Osteoblast (primary cell): ENCODE data around the gene TMEM203. TPM values are rescaled to one million over a fixed set of nuclear protein-coding genes. Genes with fewer than 3 reads are reported as not detected.

Experiments used
- DNase-seq: peaks from one replicate; pipeline ENCODE4 v3.0.0; 2011; ENCODE audit warnings: low spot score, mixed read lengths; ENCODE audit not compliant: insufficient read length; ENCODE audit errors: missing footprints
- H2AFZ ChIP-seq: 2 replicates; pipeline ENCODE4 v1.6.0; 2011; ENCODE audit warnings: mild to moderate bottlenecking, low read length
- H3K27ac ChIP-seq: 2 replicates; pipeline ENCODE4 v1.5.1; 2011; ENCODE audit warnings: mild to moderate bottlenecking, low read depth, low read length, moderate library complexity
- H3K27me3 ChIP-seq: 2 replicates; pipeline ENCODE4 v1.6.0; 2012; ENCODE audit warnings: mild to moderate bottlenecking, control low read depth, inconsistent platforms, low read length, moderate library complexity; ENCODE audit not compliant: insufficient read depth
- H3K36me3 ChIP-seq: 2 replicates; pipeline ENCODE4 v1.5.1; 2011; ENCODE audit warnings: mild to moderate bottlenecking, low read length, control low read depth, moderate library complexity; ENCODE audit not compliant: insufficient read depth
- H3K4me1 ChIP-seq: 2 replicates; pipeline ENCODE4 v1.5.1; 2011; ENCODE audit warnings: mild to moderate bottlenecking, low read length, control low read depth, moderate library complexity; ENCODE audit not compliant: insufficient read depth
- H3K4me2 ChIP-seq: 2 replicates; pipeline ENCODE4 v1.6.0; 2011; ENCODE audit warnings: mild to moderate bottlenecking, low read length; ENCODE audit not compliant: insufficient read depth
- H3K4me3 ChIP-seq: fragments of 200-600 bp; sonication (generic); 3 replicates; pipeline ENCODE4 v1.5.1; 2012; ENCODE audit warnings: mild to moderate bottlenecking, low read length, inconsistent platforms; ENCODE audit not compliant: insufficient read depth
- H3K79me2 ChIP-seq: 2 replicates; pipeline ENCODE4 v1.6.0; 2012; ENCODE audit warnings: mild to moderate bottlenecking, low read length, control low read depth, inconsistent platforms; ENCODE audit not compliant: insufficient read depth
- H3K9me3 ChIP-seq: 2 replicates; pipeline ENCODE4 v1.5.1; 2011; ENCODE audit warnings: low read depth, low read length, control low read depth
- H4K20me1 ChIP-seq: 2 replicates; pipeline ENCODE4 v1.6.0; 2012; ENCODE audit warnings: mild to moderate bottlenecking, low read length, control low read depth; ENCODE audit not compliant: insufficient read depth
- CTCF ChIP-seq: IDR thresholded peaks from 2 replicates; pipeline ENCODE4 v1.5.1; 2011; ENCODE audit warnings: mild to moderate bottlenecking, low read depth, low read length, moderate library complexity; ENCODE audit errors: extremely low read depth
- total RNA-seq: library from RNA; depleted of rRNA; stranded (reverse); fragments of >200 nt; gene quantifications from 2 replicates; pipeline ENCODE4 v1.2.3, GENCODE V29; 2012

Gene TMEM203
- total RNA-seq, 1 donor, result 36.9 TPM

DNA sequence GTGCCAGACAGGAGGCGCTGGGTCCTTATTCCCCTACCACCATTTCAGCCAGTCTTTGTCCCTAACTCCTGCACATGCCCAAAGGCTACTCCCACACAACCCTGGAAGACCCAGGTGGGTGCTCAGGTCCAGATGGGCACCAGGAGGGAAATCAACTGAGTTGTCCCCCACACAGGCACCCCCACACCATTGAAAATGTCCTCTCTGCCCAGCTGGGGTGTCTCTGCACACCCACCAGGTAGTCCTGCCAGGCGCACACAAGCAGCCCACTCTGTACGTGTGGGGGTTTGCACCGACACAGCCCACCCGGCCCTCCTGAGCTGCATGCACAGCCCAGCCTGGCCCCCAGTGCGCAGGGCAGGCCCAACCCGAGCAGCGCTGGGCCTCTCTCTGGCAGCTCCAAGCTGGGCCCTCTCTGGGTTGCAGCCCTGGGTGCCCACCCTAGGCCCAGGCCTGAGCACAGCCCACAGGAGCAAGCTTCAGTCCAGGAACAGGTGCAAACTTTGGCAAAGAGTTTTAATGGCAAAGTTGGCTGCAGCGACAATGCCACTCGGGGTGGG, 14.4 kb upstream of the TMEM203 start:
- Histone ChIP-seq H3K27me3 (no peaks in the 10 kb centered on the region), H3K4me2 (no peak overlapping the region), H3K4me3 (no peak overlapping the region), H3K4me1 (peaks cover 24% of the 10 kb centered on the region), H2AFZ (no peak overlapping the region), H4K20me1 (no peaks in the 10 kb centered on the region), H3K27ac (no peak overlapping the region), H3K79me2 (no peaks in the 10 kb centered on the region), H3K9me3 (no peaks in the 10 kb centered on the region), H3K36me3 (no peaks in the 10 kb centered on the region)
- TF ChIP-seq CTCF, result no peak
- DNase-seq, result no peak

- Histone ChIP-seq H3K4me3 (no peak overlapping the region), H3K27me3 (no peaks in the 10 kb centered on the region), H3K4me1 (peaks cover 20% of the 10 kb centered on the region), H3K4me2 (peak overlapping the region; percentile 24), H3K9me3 (no peaks in the 10 kb centered on the region), H3K36me3 (no peaks in the 10 kb centered on the region), H4K20me1 (no peaks in the 10 kb centered on the region), H3K79me2 (no peaks in the 10 kb centered on the region), H3K27ac (no peak overlapping the region), H2AFZ (no peak overlapping the region)
- DNase-seq, result peak; percentile 99
- TF ChIP-seq CTCF, result no peak
These were observed 13.4 kb upstream of the TMEM203 start for GRCh38 chr9:137218754-137219271.

- Histone ChIP-seq H3K4me1 (peaks cover 20% of the 10 kb centered on the region), H3K27me3 (no peaks in the 10 kb centered on the region), H2AFZ (no peak overlapping the region), H3K36me3 (no peaks in the 10 kb centered on the region), H3K27ac (no peak overlapping the region), H3K4me3 (no peak overlapping the region), H4K20me1 (no peaks in the 10 kb centered on the region), H3K79me2 (no peaks in the 10 kb centered on the region), H3K9me3 (no peaks in the 10 kb centered on the region), H3K4me2 (no peak overlapping the region)
- no peak for TF ChIP-seq CTCF
- DNase-seq, result no peak
These were observed 12.8 kb upstream of the TMEM203 start for GRCh38 chr9:137218212-137218753.

DNA sequence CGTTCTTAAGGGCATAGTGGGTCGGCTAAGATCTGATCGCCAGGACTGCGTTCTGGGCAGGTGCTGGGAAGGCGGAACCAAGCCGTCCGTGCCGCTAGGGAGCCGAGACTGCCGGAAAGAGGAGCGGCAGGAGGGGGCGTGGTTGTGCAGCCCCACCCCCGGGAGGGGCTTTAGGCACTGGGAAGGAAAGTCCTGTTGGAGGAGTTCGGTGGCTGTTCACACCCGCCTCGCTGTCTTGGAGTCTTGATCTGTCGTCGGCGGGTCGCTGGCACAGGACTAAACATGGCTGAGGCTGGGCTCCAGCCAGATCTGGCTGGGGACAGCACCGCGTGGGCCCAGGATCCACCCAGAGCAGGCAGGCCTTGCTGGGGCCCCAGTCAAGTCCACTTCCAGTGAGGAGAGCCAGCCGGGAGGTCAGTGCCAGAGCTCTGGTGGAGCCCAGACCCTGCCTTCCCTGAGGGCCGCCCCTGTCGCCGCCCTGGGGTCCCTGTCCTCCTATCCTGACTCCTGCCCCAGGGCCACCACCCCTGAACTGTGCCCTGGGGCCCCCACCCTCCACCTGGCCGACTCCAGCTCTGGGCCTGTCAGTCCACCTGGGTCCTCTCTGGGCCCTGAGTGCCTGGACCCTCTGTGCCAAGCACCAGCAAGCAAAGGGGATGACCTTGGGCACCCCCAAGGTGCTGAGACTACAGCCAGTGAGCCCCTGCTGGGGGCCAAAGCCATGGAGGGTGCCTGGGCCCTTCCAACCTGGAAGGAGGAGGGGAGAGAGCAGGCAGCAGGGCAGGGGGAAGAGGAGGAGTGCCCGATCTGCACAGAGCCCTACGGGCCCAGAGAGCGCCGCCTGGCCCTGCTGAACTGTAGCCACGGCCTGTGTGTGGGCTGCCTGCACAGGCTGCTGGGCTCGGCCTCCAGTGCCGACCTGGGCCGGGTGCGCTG, 12.1 kb upstream of the TMEM203 start:
- Histone ChIP-seq H4K20me1 (no peaks in the 10 kb centered on the region), H3K27me3 (no peaks in the 10 kb centered on the region), H3K79me2 (no peaks in the 10 kb centered on the region), H3K4me1 (peaks cover 15% of the 10 kb centered on the region), H3K36me3 (no peaks in the 10 kb centered on the region), H3K9me3 (no peaks in the 10 kb centered on the region), H3K4me3 (no peak overlapping the region), H3K27ac (no peak overlapping the region), H2AFZ (no peak overlapping the region), H3K4me2 (no peak overlapping the region)
- no peak for DNase-seq
- TF ChIP-seq CTCF, result no peak
